ENCODE data around the gene GRIP1.

DNA sequence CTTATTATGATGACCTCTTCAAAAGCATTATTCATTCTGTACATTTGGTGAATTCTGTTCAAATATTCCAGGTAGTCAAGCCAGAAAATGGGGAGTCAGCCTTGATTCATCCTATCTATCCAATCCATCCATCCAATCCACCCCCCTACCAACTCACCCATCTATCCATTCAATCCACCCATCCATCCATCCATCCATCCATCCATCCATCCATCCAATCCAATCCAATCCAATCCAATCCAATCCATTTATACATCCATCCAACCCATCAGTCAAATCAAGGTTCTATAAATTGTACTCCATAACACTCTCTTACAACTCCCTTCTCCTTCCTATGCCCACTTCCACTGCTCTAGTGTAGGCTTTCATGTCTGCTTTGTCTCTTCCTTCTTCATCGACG, 35.8 kb upstream of the GRIP1 start:
- TF ChIP-seq, protein P1, sequence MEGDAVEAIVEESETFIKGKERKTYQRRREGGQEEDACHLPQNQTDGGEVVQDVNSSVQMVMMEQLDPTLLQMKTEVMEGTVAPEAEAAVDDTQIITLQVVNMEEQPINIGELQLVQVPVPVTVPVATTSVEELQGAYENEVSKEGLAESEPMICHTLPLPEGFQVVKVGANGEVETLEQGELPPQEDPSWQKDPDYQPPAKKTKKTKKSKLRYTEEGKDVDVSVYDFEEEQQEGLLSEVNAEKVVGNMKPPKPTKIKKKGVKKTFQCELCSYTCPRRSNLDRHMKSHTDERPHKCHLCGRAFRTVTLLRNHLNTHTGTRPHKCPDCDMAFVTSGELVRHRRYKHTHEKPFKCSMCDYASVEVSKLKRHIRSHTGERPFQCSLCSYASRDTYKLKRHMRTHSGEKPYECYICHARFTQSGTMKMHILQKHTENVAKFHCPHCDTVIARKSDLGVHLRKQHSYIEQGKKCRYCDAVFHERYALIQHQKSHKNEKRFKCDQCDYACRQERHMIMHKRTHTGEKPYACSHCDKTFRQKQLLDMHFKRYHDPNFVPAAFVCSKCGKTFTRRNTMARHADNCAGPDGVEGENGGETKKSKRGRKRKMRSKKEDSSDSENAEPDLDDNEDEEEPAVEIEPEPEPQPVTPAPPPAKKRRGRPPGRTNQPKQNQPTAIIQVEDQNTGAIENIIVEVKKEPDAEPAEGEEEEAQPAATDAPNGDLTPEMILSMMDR (IDR thresholded peaks at IDR 0.05): no peak
- TF ChIP-seq POLR2A (IDR thresholded peaks at IDR 0.05): no peak

Data from ovary (tissue), 3 donors.